HG02588 (cell line): ENCODE results near the gene TBX5.
"Not testable (repeated sequence)": the region's sequence is repeated elsewhere in the genome, so short reads cannot be mapped to it uniquely, and the experiment has no call there.

Source experiments
- ATAC-seq: cut with Tn5 transposase; IDR thresholded peaks from one replicate; pipeline ENCODE4 v1.9.1; 2021; ENCODE audit warnings: mild to moderate bottlenecking, moderate library complexity; ENCODE audit not compliant: unreplicated experiment

TBX5 gene

DNA sequence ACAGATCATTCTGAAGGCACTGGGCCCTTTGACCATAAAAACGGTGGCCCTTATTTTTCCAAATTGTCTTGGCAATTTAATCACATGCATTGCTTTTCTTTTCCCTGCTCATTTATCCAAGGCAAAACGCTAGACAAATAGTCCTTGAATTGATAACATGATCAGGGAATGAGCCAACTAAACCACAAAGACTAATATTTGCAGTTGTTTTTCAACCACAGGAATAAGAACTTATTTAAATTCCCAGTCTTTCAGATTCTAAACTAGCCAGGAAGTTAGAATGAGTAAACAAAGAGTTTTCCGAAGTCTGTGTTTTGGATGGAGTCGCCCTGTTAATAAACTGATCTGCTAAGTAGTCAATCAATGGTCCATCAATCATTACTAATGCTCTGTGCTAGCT is 14.9 kb downstream of the TBX5 start:
- ATAC-seq, result no peak

DNA sequence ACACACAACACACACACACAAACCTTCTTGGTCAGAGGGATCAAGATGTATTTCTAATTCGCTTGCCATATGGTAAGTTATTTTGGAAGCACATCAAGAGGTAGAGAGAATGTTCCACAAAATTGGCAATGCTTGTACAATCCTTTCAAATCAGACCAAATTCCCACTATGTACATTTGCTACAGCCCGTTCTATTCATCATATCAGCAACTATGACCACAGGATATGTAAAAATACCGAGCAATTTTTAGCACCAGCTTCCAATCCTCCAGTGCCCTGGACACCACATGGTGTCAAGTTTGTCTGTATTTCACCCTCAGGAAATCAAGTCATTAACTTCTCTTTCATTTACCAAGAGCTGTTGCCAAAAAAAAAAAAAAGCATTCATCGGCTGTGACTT is 21.2 kb downstream of the TBX5 start:
- ATAC-seq, result no peak

DNA sequence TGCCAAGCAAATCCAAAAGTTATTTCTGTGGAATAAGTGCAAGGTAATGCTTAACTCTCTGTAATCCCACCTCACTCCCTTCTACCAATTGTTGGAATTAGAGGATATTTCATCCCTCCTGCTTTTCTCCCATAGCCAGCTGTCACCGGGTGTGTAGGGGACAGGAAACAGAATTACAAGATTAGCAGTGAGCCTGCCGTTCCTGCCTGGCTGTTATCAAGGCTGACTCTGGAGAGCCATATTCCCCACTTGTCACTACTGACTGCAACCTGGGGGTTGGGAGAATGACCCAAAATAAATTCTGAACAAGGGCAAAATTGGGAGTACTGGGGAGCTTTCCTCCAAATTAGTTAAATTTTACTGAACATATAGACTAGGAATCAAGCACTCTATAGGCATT is 24.8 kb downstream of the TBX5 start:
- ATAC-seq, result no peak

DNA sequence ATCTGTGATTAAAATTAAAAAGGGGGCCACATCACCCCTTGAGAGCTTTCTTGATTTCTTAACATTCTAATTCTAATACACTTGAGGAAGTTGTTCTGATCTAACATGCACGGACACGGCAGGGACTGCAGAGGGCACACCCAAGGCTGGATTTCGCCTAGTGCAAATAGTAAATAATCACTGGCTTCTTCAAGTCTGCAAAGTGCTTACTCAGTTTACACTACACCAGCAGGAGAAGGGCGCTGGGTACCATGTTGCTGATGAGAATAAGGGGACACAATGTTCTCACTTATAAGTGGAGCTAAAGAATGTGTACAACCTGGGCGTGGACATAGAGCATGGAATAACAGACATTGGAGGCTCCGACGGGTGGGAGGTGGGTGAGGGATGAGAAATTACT is 34.2 kb downstream of the TBX5 start:
- no peak for ATAC-seq

DNA sequence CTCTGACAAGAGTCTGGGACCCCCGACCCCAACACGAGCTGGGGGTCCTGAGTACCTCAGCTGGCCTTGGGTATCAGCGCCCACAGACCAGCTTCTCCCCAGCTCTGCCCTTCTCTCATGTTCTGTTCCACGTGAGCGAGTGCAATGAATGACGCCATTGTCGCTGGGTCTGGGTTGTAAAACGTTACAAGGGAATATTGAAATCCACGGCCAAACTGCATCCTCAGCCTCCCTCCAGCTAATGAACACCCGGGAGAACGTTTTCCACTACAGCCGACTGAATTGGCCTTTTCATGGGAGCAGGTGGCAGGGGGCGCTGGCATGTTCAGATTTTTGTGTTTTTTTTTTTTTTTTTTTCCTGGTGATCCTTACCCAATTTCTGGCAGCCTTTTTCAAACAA is 34.7 kb downstream of the TBX5 start:
- no peak for ATAC-seq

DNA sequence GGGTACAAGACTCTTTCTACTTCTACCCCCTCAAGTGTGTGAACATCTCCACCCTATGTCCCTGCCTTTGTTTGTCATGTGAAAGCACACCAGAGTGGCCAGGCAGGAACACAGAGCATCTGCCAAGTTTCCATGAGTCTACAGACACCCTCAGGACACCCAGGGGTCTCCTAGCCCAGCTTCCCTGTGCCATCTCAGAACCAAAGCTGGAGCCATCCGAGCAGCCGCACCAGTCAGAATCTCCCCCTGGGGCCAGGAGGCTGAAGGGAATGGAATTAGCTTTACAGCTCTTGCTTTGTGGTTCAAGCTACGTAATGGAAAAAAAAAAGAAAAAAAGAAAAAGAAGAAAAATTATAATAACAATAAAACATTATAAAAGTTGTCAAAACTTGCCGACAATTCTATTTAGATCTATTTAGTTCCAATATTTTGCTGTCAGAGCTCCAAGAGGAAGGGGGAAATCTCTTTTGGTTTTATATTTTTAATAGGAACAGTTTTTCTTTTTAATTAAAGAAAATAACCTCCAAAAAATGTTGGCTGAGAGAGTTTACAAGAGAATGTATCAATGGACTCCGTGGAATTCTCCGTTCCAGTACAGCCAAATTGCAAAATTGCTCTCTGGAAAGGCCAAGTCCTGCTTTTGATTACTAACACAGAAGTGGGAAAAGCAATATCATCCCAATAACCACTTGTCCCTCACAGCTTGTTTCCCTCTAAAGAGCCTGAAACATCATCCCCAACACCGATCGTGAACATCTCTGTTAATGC is 37.1 kb downstream of the TBX5 start:
- no peak for ATAC-seq

DNA sequence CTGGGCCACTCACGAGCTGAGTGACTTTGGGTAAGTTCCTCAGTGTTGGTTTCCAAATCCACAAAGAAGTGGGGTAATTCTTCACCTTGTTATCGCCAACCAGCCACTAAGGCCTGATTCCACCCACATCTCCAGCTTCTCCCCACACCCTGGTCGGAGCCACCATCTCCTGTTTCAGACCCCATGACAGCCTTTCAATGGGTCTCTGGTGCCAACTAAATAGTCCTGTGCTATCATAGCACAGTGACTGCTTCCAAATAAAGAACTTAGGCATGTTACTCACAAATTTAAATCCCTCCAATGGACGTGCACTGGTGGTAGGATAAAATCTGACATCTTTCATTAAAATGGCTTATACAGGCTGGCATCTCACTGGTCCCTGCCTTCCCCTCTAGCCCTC is 44.0 kb downstream of the TBX5 start:
- ATAC-seq, result no peak

DNA sequence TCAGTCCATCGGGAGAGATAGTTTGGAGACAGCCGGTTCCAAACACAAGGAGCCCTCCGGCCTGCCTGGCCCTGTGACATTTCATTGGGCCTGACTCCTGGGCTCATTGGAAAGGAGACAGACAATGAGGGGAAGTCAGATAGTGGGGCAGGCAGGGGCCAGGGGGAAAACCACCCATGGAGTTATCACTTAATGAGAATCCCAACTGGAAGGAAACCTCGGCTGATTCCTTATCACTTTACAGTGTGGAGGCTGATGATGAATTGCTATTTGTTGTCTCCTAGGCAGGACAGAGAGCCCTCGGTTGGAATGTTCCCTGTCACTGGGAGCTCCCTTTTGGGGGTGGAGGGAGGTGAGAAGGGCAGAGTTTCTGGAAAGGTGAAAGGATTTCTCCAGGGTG is 44.4 kb downstream of the TBX5 start:
- no peak for ATAC-seq

DNA sequence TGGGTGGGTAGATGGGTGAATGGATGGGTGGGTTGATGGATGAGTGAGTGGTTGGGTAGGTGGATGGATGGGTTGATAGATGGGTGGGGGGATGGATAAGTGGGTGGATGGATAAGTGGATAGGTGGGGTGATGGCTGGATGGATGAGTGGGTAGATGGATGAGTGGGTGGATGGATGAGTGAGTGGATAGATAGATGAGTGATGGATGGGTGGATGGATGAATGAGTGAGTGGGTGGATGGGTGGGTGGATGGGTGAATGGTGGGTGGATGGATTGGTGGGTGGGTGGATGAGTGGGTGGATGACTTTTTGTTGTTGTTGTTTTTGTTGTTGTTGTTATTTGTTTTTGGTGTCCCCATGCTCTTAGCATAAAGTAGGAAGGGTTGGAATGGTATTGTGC is 45.5 kb downstream of the TBX5 start:
- no peak for ATAC-seq

DNA sequence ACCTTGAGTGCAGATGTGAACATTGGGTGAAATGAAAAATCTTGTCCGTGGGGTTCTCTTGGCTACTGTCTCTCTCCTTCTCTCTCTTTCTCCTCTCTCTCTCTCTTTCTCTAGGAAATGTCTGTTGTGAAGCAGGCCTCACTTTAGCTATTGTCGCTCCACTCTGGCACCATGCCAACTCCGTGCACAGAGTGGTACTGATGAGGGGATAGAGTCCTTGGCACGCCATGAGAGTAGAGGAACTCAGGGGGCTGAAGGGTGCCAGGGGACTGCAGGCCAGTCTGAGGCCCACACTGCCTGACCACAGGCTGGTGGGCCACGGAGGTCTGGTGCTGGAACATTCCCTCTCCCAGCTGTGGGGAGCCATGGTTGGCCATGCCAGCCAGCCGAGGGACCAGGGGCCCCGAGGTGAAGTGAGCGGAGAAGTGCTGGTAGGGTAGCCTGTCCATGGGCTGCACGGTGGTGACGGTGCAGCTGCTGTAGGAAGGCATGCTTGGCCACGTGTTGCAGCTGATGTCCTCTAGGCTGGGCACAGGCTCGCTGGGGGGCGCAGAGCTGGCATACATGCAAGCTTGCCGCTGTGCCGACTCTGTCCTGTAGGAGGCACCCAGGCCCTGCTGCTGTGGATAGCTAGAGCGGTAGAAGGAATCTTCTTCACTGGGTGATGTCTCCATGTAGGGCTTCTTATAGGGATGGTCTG is 50.4 kb downstream of the TBX5 start:
- no peak for ATAC-seq

DNA sequence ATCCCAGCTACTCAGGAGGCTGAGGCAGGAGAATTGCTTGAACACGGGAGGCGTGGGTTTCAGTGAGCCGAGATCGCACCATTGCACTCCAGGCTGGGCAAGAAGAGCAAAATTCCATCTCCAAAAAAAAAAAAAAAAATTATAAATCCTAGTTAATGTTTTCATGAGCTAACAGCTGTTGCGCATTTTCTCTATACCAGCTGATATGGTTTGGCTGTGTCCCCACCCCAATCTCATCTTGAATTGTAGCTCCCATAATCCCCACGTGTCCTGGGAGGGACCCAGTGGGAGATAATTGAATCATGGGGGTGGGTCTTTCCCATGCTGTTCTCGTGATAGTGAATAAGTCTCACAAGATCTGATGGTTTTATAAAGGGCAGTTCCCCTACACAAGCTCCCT is 56.7 kb downstream of the TBX5 start:
- ATAC-seq, result not testable (repeated sequence)

DNA sequence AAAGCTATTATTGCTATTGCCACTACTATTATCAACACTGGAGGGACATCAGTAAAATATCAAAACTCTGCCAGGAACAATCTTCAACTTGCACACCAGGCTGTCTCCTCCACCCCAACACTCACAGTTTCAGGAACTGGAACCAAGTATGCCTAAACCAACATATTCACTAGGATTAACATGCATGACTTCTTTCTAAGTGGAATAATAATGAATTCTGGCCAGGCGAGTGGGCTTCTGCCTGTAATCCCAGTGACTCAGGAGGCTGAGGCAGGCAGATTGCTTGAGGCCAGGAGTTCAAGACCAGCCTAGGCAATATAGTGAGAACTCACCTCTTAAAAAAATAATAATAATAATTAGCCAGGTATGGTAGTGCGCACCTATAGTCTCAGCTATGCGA is 58.1 kb downstream of the TBX5 start:
- no peak for ATAC-seq

DNA sequence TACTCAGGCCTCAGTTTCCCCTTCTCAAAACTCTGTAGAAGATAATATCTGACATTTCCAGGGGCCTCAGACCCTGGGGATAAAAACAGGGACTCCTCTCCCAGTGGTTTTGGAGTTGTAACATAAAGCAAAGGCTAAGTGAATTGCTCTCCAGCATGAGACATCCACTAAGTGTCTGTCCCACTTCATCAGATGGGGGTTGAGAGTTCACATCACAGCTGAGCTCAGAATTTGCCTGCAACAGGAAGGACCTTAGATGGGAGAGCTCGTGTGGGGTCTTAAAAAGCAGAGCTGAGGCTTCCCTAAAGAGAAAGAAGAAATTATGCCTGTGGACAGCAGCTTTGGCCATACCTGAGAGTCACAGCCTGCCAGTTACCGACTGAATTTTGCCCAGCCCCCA is 61.1 kb downstream of the TBX5 start:
- no peak for ATAC-seq

DNA sequence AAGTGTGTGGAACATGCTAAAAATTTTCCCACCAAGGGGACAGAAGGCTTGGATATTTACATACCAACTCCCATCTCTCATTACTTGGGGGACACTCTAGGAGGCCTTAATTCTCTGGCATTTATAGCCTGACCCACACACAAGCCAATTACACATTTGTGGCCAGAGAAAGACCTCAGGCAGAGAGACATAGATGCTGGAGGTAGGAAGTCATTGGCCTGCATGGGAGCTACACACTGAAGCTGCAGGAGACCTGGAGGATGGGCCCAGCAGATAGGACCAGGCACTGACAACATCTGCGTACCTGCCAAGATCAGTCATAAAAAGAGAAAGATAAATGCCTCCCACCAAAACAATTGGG is 61.7 kb downstream of the TBX5 start:
- ATAC-seq, result no peak

DNA sequence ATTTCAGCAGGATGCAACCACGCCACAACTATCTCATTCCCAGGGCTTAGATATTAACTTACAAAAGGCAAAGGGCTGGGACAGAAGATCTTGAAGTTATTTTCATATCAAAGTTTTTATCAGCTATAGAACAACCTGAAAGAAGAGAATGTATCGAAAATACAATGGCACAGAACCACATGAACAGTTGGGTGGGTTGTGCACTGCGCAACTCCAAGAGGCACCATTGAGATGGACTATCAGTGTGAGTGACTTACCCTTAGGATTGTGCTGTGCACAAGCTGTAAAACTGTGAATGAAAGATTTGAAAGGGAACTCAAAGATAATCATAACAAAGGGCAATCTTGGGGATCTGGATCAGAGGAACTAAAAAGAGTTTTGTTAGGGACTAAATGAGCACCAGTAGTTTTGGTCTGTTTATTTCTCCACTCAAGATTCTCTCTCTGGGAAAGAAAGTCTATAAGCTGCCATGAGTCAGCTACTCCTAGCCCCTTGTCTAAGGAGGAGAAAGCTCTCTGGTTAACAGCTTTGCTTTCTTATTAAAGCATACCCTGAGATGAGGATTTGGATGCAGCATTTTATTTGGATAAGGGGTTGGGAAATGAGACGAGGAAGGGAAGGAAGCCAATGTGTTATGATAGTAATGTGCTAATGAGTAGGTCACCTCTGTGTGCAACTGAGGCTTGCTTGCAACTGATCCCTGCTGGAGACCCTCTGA is 62.2 kb downstream of the TBX5 start:
- ATAC-seq, result no peak

DNA sequence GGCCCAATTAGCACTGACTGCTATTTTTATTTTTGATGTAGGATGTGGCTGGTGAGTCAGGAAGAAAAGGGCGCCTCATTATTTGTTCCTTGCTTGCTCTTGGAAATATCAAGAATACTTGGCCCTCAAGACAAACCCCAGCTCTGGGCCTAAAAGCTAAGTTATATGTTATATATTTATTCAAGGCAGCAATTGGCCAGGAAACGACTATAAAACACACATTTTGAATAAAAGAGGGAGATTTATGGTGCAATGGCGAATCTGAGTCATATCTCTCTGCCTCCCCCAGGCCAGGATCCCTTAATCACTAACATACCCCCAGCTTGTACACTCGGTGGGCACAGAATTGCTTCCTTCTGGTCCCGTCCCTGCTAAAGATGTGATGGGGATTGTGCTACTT is 63.3 kb downstream of the TBX5 start:
- no peak for ATAC-seq

DNA sequence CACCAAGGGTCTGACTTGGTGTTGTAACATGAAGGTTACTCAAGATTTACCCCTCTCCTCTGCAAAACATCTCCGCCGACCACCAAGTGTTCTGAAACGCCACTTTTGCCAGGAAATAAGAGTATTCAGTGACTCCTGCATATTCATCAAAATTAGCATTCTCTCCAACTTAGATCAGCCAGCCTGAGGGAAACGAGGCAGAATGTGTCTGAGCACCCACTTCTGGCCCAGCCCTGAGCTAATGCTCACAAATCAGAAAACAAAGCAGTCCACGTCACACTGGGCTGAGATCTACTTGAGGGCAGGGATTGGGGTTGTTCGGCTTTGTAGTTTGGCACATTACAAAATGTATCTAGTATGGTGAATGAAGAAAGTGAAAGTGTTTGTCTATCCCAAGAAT is 64.3 kb downstream of the TBX5 start:
- no peak for ATAC-seq

DNA sequence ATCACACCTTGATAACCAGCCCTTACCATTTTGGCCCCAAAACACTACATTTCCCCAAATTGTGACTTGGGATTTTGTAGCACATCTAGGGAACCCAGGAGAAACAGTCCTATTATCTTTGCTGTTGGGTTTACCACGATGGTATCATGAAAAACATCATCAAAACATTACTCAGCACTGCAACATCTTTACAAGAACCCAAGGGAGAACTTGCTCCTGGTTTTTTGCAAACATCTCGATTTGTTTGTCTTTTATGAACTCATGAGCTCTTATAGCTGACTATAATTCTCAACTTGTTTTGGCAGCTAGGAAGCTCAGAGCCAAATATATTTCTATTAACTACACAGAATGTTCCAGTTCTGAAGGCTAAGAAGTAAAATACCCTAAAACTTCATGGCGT is 65.7 kb downstream of the TBX5 start:
- ATAC-seq, result no peak

DNA sequence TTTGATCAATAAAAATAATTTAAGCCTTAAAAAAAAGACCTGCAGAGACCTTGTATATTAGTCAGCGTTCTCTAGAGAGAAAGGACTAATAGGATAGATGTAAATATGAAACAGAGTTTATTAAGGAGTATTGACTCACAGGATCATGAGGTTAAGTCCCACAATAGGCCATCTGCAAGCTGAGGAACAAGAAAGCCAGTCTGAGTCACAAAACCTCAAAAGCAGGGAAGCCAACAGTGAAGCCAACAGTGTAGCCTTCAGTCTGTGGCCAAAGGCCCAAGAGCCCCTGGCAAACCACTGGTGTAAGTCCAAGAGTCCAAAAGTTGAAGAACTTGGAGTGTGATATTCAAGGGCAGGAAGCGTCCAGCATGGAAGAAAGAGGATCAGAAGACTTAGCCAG is 66.3 kb downstream of the TBX5 start:
- ATAC-seq, result no peak

DNA sequence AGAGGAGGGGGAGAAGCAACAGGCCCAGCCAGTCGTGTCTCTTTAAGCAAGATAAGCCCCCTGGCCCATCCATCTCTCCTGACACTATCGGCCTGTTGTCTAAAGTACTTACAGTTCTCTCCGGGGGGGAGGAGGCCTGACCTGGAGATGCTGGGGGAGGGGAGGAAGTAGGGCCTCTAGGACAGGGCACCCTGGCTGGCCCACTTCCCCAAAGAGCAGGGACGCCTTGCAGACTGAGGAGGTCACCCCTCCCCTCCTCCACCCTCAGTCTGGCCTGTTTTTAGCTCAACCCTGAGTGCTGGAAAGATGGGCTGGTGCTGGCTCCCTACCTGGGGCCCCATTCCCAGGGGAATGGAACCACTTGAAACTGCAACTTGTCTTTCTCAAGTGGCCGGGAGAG is 70.3 kb downstream of the TBX5 start:
- ATAC-seq, result no peak

DNA sequence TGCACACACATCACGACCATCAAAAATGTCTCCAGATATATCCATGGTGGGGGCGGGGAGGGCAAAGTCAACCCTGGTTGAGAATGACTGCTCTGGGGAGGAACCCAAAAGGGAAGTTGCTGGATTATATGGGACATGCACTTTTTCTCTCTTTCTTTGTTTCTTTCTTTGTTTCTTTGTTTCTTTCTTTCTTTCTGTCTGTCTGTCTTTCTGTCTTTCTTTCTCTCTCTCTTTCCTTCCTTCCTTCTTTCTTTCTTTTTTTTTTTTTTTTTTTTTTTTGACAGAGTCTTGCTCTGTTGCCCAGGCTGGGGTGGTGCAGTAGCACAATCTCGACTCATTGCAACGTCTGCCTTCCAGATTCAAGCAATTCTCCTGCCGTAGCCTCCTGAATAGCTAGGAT is 71.5 kb downstream of the TBX5 start:
- ATAC-seq, result no peak

DNA sequence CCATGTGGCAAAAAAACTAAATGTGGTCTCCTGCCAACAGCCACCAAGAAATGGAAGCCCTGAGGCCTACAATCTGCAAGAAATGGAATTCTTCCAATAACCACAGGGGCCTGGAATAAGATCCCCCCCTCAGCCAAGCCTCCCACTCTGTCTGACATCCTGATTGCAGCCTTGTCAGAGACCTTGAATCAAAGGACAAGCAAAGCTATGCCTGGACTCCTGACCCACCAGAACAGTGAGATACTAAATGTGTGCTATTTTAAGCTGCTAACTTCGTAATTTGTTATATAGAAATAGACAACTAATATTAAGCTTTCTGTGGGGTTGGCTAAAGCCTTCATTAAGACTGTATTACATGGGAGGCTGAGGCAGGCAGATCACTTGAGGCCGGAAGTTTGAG is 77.7 kb downstream of the TBX5 start:
- no peak for ATAC-seq
